Measurements from ENCODE around the gene ADPRH.

DNA sequence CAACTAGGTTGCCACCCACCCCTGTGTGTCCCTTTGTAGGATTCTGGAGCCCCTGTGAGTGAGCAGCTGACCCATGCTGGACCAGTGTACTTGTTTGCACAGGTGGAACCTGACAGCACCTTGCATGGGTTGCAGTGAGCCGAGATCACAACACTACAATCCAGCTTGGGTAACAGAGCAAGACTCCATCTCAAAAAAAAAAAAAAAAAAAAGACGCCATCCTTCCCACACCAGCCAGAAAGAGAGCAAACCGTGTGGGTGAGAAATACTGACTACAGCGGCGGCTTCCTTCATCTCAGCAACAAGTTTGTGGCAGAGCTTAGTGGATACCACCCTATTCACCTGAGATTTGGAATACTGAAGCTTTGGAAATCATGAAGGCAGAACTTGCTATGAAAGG lies 19.1 kb upstream of the ADPRH start:
- TF ChIP-seq, protein P1, sequence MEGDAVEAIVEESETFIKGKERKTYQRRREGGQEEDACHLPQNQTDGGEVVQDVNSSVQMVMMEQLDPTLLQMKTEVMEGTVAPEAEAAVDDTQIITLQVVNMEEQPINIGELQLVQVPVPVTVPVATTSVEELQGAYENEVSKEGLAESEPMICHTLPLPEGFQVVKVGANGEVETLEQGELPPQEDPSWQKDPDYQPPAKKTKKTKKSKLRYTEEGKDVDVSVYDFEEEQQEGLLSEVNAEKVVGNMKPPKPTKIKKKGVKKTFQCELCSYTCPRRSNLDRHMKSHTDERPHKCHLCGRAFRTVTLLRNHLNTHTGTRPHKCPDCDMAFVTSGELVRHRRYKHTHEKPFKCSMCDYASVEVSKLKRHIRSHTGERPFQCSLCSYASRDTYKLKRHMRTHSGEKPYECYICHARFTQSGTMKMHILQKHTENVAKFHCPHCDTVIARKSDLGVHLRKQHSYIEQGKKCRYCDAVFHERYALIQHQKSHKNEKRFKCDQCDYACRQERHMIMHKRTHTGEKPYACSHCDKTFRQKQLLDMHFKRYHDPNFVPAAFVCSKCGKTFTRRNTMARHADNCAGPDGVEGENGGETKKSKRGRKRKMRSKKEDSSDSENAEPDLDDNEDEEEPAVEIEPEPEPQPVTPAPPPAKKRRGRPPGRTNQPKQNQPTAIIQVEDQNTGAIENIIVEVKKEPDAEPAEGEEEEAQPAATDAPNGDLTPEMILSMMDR (IDR thresholded peaks at IDR 0.05) = no peak
- TF ChIP-seq POLR2AphosphoS5 (IDR thresholded peaks at IDR 0.05) (no peak), POLR2A (IDR thresholded peaks at IDR 0.05) (no peak), EP300 (IDR thresholded peaks at IDR 0.05; ENCODE audit: low read depth) (no peak)
